ENCODE results near the gene CBX3. TPM values are rescaled to one million over a fixed set of nuclear protein-coding genes. Genes with fewer than 3 reads are reported as not detected.

CBX3 gene
- total and polyA plus RNA-seq, 2 of the 8 experiments (the other 6 are each of a cell fraction or from before 2014, with no cell fraction given), result 71.3 to 258 TPM

DNA sequence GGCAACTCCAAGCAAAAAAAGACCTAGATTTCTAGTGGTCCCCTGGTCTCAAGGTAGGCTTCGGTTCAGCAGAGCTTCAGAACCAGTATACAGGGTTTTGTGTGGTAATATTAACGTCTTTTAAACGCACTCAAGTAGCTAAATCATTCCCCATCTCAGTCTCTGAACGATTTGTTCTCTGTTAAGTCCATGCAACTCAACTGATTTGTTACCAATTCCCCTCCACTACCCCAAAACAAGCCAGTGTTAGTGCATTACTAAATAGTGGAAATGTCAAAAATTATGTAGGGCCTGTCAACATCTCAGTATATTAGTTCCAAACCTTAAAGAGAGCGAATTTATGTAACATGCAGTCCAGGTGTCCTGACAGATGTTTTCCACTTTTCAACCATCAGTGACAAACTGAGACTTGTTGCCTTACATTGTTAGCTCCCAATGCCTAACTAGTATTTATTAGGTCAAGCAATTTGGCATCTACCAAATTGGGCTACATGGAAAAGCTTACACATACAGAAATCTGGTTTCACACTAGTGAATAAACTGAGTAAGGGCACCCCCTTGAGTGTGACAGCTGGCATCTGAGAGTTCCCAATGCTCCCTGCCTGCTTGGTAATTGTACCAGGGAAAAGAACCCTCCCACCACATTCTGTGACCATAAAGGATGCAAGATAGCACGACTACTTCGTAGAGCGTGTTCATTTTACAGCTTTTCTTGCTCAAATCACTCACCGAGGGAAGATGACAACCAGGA lies 13.2 kb upstream of the CBX3 start (continued):
- TF ChIP-seq CBX5 (IDR thresholded peaks at IDR 0.05; ENCODE audit: low read depth, low read length) (no peak), SIN3A (conservative IDR thresholded peaks at IDR 0.05 in 1 of 2, IDR thresholded peaks at IDR 0.05 in 1 of 2; ENCODE audit: low read depth in 1 of 2, low read length in 2 of 2) (0 out of 4 replicates have a peak, but pooled peaks of 1 of the 2 experiments have one; percentile 17), NANOG (IDR thresholded peaks at IDR 0.05; ENCODE audit: insufficient read depth, low read depth, low read length, poor library complexity, severe bottlenecking) (no peak), EGR1 (IDR thresholded peaks at IDR 0.05; ENCODE audit: borderline replicate concordance, low read depth, low read length) (no peak), TEAD4 (IDR thresholded peaks at IDR 0.05; ENCODE audit: low read depth, low read length) (peak; percentile 6; the same call in 1 of the 2 replicates), TAF1 (IDR thresholded peaks at IDR 0.05; ENCODE audit: low read depth, low read length) (no peak), JUND (IDR thresholded peaks at IDR 0.05; ENCODE audit: low read length) (no peak), USF2 (IDR thresholded peaks at IDR 0.05; ENCODE audit: low read length) (0 out of 2 replicates have a peak, but pooled peaks have one; percentile 7), SIX5 (IDR thresholded peaks at IDR 0.05; ENCODE audit: low read depth, low read length) (no peak), SIRT6 (IDR thresholded peaks at IDR 0.05; ENCODE audit: low read length) (peak; percentile 25), CBX8 (IDR thresholded peaks at IDR 0.05; ENCODE audit: borderline replicate concordance, low read depth, low read length) (no peak), RFX5 (IDR thresholded peaks at IDR 0.05; ENCODE audit: borderline replicate concordance, low read depth, low read length) (no peak), CREB1 (IDR thresholded peaks at IDR 0.05) (no peak), YY1 (IDR thresholded peaks at IDR 0.05; ENCODE audit: low read depth, low read length) (no peak), SUZ12 (IDR thresholded peaks at IDR 0.05; ENCODE audit: low read length) (no peak), ZNF274 (IDR thresholded peaks at IDR 0.05; ENCODE audit: borderline replicate concordance, extremely low read depth, low read length) (no peak), HDAC2 (IDR thresholded peaks at IDR 0.05; ENCODE audit: borderline replicate concordance in 1 of 2, low read depth in 2 of 2, low read length in 2 of 2) (no peak), ASH2L (IDR thresholded peaks at IDR 0.05; ENCODE audit: low read length) (no peak), SP4 (IDR thresholded peaks at IDR 0.05; ENCODE audit: low read length) (no peak), SP1 (IDR thresholded peaks at IDR 0.05; ENCODE audit: low read depth, low read length) (no peak), GABPA (IDR thresholded peaks at IDR 0.05; ENCODE audit: borderline replicate concordance, insufficient read depth, low read length) (no peak)
- TF ChIP-seq, protein P1, sequence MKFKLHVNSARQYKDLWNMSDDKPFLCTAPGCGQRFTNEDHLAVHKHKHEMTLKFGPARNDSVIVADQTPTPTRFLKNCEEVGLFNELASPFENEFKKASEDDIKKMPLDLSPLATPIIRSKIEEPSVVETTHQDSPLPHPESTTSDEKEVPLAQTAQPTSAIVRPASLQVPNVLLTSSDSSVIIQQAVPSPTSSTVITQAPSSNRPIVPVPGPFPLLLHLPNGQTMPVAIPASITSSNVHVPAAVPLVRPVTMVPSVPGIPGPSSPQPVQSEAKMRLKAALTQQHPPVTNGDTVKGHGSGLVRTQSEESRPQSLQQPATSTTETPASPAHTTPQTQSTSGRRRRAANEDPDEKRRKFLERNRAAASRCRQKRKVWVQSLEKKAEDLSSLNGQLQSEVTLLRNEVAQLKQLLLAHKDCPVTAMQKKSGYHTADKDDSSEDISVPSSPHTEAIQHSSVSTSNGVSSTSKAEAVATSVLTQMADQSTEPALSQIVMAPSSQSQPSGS (IDR thresholded peaks at IDR 0.05; ENCODE audit: low read length), result peak; percentile 38; the same call in 1 of the 2 replicates

Data from H1 (cell line).